GOT3 (cell line): ENCODE measurements around the gene SGCA.

Experiments
- DNase-seq: peaks from one replicate; lab custom pipeline; 2025; ENCODE audit warnings: mixed read lengths; lab: John Stamatoyannopoulos, UW

SGCA gene

DNA sequence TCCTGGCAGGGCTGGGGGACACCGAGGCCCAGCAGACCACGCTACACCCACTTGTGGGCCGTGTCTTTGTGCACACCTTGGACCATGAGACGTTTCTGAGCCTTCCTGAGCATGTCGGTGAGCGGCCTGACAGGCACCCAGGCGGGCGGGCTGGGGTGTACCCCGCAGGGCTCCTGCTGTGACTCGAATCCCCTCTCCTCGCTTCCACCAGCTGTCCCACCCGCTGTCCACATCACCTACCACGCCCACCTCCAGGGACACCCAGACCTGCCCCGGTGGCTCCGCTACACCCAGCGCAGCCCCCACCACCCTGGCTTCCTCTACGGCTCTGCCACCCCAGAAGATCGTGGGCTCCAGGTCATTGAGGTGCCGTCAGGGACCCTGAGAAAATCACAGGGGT lies 1.6 kb downstream of the SGCA start:
- no peak for DNase-seq

DNA sequence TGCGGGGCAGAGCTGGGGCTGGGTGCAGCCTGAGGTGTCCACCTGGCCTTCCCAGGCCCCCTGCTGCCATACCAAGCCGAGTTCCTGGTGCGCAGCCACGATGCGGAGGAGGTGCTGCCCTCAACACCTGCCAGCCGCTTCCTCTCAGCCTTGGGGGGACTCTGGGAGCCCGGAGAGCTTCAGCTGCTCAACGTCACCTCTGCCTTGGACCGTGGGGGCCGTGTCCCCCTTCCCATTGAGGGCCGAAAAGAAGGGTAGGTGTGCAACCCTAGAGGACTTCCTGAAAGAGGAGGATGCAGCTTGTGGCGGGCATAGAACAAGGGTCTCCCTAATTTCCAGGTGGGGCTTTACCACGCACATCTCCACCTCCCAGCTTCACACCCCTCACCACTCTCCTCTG lies 2.5 kb downstream of the SGCA start:
- no peak for DNase-seq

- DNase-seq: no peak
Measured at GRCh38 chr17:50169121-50169764, 3.4 kb downstream of the SGCA start.

- DNase-seq: no peak
Measured at GRCh38 chr17:50169881-50170459, 4.2 kb downstream of the SGCA start.

DNA sequence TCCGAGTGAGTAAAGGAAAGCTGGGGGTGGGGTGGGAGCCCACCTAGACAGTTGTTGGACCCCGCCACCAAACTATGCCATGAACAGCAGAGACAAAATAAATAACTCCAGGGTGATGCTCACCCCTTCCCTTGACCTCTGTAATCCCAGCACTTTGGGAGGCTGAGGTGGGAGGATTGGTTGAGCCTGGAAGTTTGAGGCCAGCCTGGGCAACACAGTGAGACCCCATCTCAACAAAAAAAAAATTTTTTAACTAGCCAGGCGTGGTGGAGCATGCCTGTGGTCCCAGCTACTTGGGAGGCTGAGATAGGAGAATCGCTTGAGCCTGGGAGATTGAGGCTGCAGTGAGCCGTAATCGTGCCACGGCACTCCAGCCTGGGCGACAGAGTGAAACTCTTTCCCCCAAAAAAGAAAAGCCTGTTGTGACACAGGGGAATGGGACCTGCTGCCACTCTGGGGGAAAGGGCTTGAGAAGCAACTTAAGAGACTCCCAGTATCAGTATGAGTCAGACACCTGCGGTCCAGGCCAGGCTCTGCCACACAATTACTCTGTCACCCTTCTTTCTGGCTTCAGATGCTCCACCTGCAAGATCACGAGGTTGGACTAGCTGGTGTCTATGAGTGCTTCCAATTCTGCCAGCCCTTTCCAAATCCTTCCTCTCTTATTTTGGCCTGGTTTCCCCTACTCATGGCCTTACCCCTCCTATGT lies 5.0 kb downstream of the SGCA start:
- DNase-seq: no peak

DNA sequence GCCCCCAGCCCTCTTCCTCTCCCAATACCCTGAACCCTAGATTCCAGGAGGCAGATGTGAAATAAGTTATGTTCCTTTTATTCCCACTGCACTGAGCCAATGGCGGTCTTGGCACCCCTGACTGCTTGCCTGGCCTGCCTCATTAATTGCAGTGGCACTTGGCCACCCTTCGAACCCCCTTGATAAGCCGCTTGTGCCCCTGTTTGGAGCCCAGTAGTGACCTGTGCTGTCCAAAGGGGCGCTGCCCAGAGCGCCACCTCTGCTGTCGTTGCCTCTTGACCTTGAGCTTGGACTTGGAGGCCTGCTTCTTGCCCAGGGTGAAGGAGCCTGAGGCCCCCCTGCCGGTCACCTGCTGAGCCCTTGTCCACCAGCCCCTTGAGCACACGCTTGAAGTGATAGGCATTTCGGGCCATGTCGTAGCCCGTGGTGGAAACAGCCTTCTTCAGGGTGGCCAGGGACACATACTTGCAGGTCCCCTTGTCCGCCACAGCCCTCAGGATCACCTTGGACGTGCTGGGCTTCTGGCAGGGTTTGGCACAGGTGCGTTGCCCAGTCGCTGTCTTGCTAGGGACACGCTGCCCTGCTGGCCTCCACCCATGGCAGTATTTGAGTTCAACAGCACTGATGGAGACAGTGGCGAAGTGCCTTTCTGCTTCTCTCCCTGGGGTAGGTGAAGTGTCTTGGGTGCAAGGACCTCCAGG lies 5.7 kb downstream of the SGCA start:
- no peak for DNase-seq

GRCh38 chr17:50172130-50172529 lies 6.3 kb downstream of the SGCA start:
- no peak for DNase-seq

DNA sequence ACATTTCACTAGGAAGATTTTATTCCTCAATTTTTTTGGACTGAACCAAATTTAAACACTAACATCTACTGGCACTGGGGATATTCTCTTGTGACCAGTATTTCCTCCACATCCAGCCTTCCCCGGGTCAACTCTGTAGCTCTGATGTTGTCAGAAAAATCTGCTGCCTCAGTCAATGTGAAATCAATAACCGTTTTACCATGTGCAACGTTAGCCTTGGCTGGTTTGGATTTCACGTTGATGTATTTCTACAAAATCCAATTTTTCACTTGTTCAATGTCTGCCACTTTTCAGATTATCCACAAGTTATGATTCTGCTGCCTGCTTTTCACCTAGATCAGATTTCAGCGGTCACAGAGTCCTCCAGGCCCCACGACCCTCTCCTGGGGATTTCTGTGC lies 7.1 kb downstream of the SGCA start:
- no peak for DNase-seq

DNA sequence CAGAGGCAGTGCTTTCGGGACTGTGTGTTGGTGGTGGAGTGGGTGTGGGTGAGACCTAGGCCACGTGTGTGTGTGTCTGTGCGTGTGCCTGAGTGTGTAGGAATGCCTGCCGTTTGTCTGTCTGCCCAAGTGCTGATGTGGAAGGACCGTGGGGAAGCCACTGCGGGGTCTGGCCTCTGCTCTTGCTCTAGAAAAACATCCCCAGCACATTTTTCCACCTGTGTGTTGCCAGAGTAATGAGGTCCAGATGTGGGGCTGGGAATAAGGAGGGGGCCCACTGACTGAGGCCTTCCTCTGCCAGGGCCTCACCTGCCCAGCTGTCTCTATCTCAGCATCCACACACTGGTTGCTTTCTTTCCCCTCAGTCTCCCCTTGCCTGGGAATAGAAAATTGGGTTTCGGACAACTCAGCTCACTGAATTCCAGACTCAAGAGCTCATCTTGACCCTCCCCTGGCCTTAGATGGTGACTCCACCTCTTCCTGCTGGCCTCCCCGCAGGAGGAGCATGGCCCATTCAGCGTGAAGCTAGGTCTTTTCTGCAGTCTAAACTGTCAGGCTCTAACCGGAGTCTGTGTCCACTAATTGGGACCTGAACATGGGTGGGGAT lies 7.6 kb downstream of the SGCA start:
- no peak for DNase-seq

DNA sequence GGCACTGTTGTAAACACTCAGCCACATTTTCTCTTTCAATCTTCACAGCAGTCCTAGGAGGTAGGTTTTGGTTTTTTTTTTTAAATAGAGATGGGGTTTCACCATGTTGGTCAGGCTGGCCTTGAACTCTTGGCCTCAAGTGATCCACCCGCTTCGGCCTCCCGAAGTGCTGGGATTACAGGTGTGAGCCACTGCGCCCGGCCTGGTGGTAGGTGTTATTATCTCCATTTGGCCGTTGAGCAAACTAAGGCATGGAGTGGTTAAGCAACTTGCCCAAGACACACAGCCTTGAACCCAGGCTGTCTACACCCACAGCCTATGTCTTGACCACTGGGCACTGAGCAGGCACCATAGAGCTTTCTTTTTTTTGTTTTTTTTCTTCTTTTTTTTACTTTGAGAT lies 8.6 kb downstream of the SGCA start:
- DNase-seq: no peak

DNA sequence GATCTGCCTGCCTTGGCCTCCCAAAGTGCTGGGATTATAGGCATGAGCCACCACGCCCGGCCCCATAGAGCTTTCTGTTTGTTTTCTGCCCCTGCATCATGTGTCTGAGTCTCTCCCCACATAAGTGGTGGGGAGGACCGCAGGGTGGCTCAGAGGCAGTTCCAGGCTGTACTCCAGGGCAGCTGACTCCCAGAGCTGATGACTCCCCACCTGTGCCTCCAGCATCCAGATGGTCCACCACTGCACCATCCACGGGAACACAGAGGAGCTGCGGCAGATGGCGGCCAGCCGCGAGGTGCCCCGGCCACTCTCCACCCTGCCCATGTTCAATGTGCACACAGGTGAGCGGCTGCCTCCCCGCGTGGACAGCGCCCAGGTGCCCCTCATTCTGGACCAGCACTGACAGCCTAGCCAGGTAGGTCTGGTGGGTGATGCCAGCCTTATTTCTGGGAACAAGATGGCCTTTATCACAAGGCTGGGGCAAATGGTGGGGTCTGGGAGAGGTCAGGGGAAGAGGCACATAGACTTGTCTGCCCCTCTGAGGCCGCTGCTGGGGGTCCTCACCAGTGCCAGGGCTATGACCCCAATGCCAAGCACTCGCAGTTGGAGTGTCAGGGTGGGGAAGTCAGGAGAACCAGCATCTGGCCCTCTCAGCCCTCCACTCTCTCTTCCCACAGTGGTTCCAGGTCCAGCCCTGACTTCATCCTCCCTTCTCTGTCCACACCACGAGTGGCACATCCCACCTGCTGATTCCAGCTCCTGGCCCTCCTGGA lies 9.4 kb downstream of the SGCA start:
- DNase-seq: no peak

DNA sequence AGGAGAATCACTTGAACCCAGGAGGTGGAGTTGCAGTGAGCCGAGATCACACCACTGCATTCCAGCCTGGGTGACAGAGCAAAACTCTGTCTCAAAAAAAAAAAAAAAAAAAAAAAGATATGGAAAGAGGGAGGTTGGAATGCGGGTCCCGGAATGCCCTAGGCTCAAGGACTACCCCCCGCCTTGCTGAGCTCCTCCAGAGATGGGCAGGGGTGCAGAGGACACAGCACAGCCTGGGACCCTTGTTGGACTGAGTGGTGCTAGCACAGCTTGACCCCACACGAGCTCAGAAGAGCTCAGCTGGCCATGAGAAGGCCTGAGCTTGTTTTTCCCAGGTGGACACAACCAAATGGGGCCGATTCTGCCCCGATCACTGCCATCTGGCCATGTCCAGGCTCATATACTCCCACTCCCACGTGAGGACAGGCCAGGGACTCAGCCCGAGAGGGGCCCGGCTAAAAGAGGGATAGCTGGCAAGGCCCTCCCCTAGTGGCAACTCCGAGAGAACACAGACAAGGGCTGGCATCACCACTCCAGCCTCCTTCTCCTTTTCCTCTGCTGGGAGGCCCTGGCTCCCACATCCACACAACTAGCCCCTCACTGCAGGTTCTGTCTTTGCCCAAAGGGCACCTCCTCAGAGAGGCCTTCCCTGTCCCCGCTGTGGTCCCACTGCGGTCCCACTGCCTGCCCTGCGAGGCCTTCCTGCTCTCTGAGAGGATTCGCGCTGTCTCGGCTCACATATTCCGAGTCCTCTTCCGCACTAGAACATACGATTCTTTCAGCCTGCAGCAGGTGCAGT lies 11.0 kb downstream of the SGCA start:
- DNase-seq: no peak

DNA sequence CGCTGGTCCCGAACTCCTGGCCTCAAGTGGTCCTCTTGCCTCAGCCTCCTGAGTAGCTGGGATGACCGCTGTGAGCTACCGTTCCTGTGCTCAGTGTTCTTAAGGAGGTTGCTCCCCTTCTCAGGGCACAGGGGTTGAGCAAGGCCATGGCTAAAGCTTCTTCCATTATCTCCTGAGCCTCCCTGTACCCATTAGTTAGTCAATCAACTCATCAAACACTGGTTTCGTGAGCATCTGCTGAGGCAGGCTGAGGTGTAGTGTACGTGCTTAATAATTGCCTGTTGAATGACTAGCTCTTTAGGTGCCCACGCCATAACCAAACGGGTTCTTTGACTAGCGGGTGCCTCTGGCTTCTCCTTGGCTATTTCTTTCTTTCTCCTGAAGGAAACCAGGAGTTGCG lies 11.7 kb downstream of the SGCA start:
- DNase-seq: no peak

- DNase-seq: peak; percentile 87
Measured at GRCh38 chr17:50177983-50178834, 12.4 kb downstream of the SGCA start.

GRCh38 chr17:50180111-50180510 lies 14.3 kb downstream of the SGCA start:
- no peak for DNase-seq

DNA sequence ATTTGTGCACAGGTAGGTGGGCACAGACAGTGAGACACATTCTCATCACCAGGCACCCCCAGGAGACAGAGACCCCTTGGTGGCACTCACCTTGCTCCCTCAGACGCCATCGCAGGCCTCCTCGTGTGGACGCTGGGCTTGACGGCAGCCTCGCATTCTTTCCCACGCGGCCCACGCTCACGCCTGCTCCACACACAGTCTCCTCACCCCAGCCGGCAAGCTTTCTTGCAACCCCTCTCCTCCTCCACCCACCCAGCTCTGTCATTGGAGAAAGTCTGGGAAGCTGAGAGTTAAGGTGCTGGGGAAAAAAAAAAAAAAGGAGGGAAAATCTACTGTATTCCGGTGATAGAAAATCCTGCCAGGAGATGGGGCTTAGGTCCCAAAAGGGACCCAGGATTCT lies 14.8 kb downstream of the SGCA start:
- DNase-seq: no peak

- no peak for DNase-seq
Measured at GRCh38 chr17:50181144-50181543, 15.3 kb downstream of the SGCA start.

GRCh38 chr17:50181591-50182560 lies 16.1 kb downstream of the SGCA start:
- no peak for DNase-seq
